NK-92 (cell line): Measurements from ENCODE around the gene TNF.
"Not testable (repeated sequence)": the region's sequence is repeated elsewhere in the genome, so short reads cannot be mapped to it uniquely, and the experiment has no call there.

Source experiments
- DNase-seq: peaks from one replicate; lab custom pipeline; 2025; ENCODE audit not compliant: unreplicated experiment; lab: John Stamatoyannopoulos, UW

The TNF gene

DNA sequence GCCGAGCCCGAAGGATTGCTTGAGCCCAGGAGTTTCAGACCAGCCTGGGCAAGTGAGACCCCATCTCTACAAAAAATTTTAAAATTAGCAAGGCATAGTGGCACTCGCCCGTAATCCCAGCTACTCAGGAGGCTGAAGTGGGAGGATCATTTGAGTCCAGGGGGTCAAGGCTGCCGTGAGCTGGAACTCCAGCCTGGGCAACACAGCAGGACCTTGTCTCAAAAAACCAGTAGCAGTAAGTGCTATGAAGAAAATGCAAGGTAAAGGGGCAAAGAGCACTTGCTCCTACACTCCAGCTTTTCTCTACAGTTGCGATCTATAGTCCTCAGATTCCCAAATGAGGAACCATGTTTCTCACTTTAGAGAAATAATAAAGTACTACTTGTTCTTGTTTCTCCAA, 31.7 kb upstream of the TNF start:
- DNase-seq: no peak

DNA sequence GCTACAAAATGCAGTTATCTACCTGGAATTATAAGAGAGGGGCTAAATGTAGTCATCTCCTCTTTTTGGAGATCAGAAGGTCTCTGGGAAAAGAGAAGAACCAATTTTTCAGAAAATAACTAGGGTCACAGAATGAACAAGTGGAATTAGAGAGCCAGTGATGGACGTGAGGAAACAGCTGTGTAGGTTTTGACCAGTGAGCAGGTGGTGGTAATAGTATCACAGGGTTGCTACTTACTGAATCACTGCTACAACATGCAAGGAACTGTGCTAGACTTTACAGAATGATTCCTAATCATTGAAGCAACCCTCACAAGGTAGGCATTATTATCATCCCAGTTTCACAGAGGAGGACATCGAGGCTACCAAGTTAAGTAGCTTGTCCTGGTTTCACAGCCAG, 30.7 kb upstream of the TNF start:
- no peak for DNase-seq

GRCh38 chr6:31545291-31545690, 30.1 kb upstream of the TNF start:
- DNase-seq: no peak

DNA sequence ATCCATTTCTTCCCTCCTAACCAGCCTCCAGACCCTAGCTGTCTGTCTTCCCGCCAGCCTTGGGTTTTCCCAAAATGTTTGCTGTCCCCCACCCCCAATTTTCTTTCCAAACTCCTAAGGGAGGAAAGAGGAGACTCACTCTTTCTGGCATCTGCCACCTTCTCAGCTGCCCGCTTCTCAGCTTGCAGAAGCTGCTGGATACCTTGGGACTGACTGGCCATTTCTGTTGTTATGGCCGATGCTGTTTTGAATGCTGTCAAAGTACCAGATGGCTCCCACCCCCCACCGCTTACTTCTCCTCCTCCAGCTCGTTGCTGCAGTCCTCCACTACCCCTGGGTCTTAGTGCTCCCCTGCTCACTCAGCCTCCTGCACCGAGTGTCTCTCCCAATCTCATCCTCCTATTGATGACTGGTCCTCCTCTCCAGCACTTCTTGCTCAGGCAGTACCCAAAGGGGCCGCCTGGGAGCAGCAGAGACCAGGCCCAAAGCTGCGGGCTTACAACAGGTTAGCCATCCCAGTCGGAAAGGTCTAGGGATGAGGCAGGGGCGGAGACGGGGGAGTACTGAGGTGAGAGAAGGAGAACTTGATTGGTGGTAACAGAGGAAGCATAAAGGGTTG, 28.9 kb upstream of the TNF start, which contains the start of gene ATP6V1G2:
TSS of gene ATP6V1G2 (minus strand) at position 270 of the 619 bp plus-strand sequence. CDS start at position 221, 49 bp downstream.
- no peak for DNase-seq

DNA sequence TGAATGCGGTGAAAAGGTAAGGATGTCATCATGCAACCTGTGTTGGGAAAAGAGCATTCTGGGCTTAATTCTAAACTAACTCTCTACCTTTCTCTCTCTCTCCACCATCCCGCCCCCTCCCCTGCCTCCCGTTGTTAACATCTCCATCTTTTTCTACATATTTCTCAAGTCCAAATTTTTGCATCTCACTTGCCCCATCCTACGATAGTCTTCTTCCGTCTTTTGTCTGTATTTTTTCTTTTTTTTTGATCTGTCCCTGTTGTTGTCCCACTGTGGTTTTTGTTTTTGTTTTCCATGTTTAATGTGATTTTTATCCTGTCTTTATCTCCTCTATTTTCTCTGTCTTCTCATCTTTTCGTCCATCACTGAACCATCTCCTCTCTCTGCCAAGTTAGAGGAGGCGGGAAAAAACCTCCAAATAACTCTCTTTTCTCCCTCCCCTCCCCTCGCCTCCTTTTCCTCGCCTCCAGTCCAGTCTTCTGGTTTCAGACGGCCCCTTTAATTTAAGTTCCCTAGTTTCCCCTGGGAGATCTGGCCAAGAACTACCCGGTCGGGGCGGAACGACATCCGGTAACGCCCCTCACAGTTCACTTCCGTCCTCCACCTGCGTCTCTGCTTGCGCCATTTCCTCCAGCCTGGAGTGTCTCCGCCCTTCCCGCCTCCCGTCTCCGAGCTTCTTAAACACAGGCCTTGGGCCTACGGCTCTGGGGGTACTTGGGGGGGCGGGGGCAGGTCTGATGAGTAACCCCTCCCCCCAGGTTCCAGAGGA, 28.2 kb upstream of the TNF start, which contains the start of gene NFKBIL1:
TSS of gene NFKBIL1 (plus strand) at position 651 of the 769 bp plus-strand sequence. CDS start at position 738, 87 bp downstream.
- no peak for DNase-seq

- DNase-seq: no peak
Measured at GRCh38 chr6:31547727-31548543, 27.4 kb upstream of the TNF start.

- DNase-seq: no peak
Measured at GRCh38 chr6:31548544-31548873, 26.9 kb upstream of the TNF start.

GRCh38 chr6:31551371-31551770, 24.0 kb upstream of the TNF start:
- DNase-seq: not testable (repeated sequence)

DNA sequence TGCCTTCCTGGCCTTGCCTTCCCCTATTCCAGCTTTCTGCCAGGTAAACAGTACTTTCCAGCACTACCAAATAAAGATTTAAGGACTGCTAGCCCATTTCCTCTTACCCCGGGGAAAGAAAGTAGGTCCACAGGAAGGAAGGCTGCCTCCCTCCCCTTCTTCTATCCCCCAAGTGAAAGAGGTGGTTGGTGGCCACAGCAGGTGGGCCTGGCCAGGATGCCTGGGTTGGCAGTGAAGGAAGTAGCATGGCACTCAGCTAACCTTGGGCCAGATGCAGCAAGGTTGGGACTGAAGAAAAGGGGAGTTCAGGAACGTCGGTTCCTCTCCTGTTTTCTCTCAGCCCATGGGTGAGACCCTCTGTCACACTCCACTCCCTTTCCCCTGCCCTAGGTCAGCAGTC, 19.1 kb upstream of the TNF start:
- DNase-seq: no peak

DNA sequence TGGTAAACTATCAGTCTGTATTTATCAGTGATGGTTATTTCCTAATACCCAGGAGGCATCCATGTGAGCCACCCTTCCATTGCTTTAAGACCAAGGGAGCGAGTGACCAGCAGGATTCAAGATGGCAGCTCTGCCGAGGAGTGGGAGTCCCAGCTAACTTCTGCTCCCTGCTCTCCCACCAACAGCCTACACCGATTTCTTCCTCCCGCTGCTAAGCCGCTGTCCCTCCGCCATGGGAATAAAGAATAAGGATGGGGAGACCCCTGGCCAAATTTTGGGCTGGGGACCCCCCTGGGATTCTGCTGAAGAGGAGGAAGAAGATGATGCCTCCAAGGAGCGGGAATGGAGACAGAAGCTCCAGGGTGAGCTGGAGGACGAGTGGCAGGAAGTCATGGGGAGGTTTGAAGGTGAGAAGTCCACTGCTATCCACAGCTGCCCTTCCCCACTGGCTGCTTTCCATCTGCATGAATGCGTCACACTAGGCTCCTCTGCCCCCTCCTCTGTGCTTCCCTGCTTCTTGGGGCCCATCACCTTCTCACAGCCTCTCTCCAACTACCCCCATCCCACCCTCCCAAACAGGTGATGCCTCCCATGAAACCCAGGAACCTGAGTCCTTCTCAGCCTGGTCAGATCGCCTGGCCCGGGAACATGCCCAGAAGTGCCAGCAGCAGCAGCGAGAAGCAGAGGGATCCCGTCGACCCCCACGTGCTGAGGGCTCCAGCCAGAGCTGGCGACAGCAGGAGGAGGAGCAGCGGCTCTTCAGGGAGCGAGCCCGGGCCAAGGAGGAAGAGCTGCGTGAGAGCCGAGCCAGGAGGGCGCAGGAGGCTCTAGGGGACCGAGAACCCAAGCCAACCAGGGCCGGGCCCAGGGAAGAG, 17.7 kb upstream of the TNF start:
- DNase-seq: no peak

- no peak for DNase-seq
Measured at GRCh38 chr6:31558318-31558625, 17.1 kb upstream of the TNF start.

DNA sequence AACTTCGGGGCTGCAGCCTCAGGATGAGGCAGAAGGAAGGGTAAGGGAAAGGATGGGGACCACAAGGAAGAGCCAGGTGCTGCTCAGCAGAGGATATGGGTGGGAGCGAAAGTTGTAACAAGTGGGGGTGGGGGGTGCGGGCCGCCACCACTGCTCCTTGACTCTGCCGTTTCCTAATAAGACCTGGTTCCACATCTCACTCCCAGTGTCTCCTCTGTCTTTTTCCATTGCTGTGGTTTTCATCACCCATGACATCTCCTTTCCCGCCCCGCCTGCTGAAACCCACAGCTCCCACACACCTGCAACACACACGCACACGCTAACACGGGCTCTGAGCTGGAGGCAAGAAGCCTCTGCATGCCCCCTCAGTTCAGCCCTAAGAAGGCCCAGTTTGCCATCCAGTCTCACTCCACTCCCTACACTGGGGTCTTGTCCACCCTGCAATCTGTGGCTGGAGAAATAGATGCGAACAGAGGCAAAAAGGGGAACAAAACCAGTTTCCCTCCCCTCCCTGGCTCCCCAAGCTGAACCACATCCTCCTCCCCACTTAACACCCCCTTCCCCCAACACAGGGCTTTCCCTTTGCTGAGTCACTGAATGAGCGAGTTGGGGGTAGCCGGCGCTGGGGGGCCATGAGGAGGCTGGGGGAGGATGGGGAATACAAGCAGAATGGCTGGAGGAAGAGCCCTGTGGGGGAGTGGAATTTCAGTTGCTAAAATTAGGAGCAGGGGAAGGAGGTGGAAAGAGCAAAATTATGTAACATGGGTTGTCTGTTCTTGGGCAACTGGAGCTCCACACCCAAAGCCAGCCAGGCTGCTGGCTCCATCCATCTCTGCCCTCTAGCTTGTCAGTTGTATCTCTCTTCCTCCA, 16.5 kb upstream of the TNF start:
- no peak for DNase-seq

GRCh38 chr6:31559606-31559957, 15.8 kb upstream of the TNF start:
- DNase-seq: no peak

- no peak for DNase-seq
Measured at GRCh38 chr6:31559958-31560696, 15.2 kb upstream of the TNF start.

- DNase-seq: no peak
Measured at GRCh38 chr6:31560697-31561058, 14.7 kb upstream of the TNF start.

DNA sequence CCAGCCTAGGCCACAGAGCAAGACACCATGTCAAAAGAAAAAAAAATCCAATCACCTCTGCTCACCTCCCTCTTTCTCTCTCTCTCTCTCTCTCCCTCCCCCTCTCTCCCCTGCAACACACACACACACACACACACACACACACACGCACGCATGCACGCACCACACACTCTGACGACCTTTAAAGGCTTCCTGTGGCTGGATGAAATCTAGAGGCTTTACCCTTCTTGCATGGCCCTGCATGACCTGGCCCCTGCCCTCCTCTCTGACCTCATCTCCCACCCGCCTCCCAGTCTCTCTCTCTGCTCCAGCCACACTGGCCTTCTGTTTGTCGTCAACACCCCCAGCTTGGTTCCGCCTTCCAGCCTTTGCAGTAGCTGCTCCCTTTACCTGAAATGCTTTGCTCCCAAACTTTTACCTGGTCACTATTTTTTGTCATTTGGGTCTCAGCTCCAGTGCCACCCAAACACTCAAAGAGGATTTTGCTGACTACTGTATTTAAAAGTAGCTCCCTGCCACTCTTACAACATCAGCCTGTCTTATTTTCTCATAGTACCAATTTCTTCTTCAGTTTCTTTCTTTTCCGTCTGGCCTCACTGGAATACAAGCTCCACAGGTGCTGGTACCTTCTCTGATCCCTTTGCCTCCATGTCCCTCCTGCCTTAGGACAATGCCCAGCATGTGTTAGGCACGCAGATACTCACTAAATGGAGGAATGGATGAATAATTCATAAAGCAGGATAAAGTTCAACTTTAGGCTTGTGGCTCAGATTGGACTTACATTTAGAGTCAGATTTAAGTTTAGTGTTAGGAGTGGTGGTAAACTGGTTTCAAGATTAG, 7.6 kb upstream of the TNF start:
- DNase-seq: no peak

DNA sequence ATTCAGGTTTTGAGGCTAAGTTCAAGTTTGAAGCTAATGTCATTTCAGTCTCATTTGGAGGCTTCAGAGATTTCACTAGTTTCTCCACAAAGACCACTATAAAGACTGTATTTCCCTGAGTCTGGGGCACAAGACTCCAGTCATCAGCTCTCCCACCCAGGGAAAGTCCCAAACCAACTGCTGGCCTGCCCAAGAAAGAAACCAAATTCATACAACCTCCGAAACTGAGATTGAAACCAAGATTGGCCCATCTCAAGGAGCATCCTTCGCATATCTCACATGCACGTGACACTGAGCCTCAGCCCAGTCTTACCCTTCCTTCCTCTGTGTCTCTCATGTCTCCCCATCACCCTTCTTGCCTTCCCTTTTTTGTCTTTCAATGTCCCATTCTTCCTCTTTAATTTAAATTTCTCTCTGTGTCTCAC, 6.8 kb upstream of the TNF start:
- no peak for DNase-seq

DNA sequence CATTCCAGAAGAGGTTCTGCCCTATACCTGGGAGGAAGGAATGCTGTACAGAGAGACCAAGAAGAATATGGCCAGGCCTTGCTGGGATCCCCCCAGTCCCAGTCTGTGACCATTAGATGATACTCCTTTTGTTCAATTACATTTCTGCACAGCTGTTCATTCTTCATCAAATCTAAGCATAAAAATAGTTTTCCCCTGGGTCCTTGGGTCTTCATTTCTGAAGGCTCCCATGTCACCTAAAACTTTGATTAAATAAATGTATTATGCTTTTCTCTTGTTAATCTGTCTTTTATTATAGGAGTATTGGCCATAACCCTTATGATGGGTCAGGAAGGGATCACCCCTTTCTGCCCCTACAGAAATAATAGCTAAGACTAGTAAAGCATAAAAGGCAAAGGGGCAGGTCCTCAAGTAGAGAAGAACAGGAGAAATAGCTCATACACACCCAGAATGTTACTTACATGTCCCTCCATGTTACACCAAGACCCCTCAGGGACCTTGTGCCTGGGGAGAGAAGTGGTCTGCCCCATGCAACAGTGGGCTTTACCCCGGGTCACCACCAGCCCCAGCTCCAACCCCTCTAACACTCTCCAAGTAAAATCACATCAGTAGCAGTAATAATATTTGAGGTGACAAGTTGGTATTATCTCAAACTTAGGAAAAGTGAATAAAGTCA, 5.4 kb upstream of the TNF start:
- no peak for DNase-seq
